ENCODE data around the gene ANXA1.

The ANXA1 gene

GRCh38 chr9:73151653-73152542 lies at the start of gene ANXA1:
Gene ANXA1, plus strand, starts transcription at chr9:73151865. Its CDS starts 6,671 bp downstream, at chr9:73158536.
- no peak for DNase-seq

- no peak for DNase-seq
These were observed 47.3 kb upstream of the ANXA1 start for GRCh38 chr9:73104342-73104741.

- no peak for DNase-seq
These were observed 46.7 kb upstream of the ANXA1 start for GRCh38 chr9:73104921-73105320.

- DNase-seq = peak; percentile 23
These were observed 44.1 kb upstream of the ANXA1 start for GRCh38 chr9:73107489-73108069.

GRCh38 chr9:73114058-73114457 lies 37.6 kb upstream of the ANXA1 start:
- no peak for DNase-seq

GRCh38 chr9:73114958-73115357 lies 36.7 kb upstream of the ANXA1 start:
- DNase-seq = no peak

- DNase-seq = no peak
These were observed 35.6 kb upstream of the ANXA1 start for GRCh38 chr9:73116031-73116430.

- no peak for DNase-seq
These were observed 34.8 kb upstream of the ANXA1 start for GRCh38 chr9:73116880-73117279.

- no peak for DNase-seq
These were observed 33.4 kb upstream of the ANXA1 start for GRCh38 chr9:73118286-73118685.

- DNase-seq = no peak
These were observed 32.6 kb upstream of the ANXA1 start for GRCh38 chr9:73118898-73119554.

GRCh38 chr9:73121375-73121935 lies 30.2 kb upstream of the ANXA1 start:
- no peak for DNase-seq

GRCh38 chr9:73125651-73126050 lies 26.0 kb upstream of the ANXA1 start:
- no peak for DNase-seq

GRCh38 chr9:73129941-73130685 lies 21.6 kb upstream of the ANXA1 start:
- DNase-seq = no peak

- DNase-seq = no peak
These were observed 20.2 kb upstream of the ANXA1 start for GRCh38 chr9:73131461-73131860.

GRCh38 chr9:73132034-73132776 lies 19.5 kb upstream of the ANXA1 start:
- DNase-seq = no peak

- no peak for DNase-seq
These were observed 18.5 kb upstream of the ANXA1 start for GRCh38 chr9:73133022-73133651.

- no peak for DNase-seq
These were observed 17.7 kb upstream of the ANXA1 start for GRCh38 chr9:73133921-73134407.

GRCh38 chr9:73135394-73135793 lies 16.3 kb upstream of the ANXA1 start:
- no peak for DNase-seq

GRCh38 chr9:73137286-73137899 lies 14.3 kb upstream of the ANXA1 start:
- no peak for DNase-seq

- DNase-seq = no peak
These were observed 13.8 kb upstream of the ANXA1 start for GRCh38 chr9:73137914-73138313.

GRCh38 chr9:73138516-73138915 lies 13.1 kb upstream of the ANXA1 start:
- DNase-seq = no peak
